Activated naive CD4-positive, alpha-beta T cell treated with anti-CD3 and anti-CD28 coated beads for 36 hours (primary cell): ENCODE data around the gene AP2A1. TPM values are rescaled to one million over a fixed set of nuclear protein-coding genes. Genes with fewer than 3 reads are reported as not detected.
A peak's percentile ranks its signal among the peaks of the same experiment; 100 is the strongest.

Experiments
- microRNA-seq: library from miRNA; unstranded; fragments of <30 nt; microRNA quantifications from one replicate; pipeline ENCODE4 v1.2.0, GENCODE V29; 2022; ENCODE audit warnings: borderline microRNAs expressed, borderline replicate concordance
- total RNA-seq, 2 experiments: library from RNA; stranded (reverse); gene quantifications; one replicate each; pipeline ENCODE4 v1.2.3, GENCODE V29; 2021

Gene AP2A1
- total RNA-seq, 2 experiments from 2014 or later = 87.7 to 88.3 TPM

Small RNA genes within 50 kb of the gene (microRNA-seq; reads per million reads assigned to microRNA genes)
- gene MIR4749 (2.7 reads per million), gene MIR6799 (8.2 reads per million, percentile 15 among the genes with 10 or more reads in this experiment), gene MIR6800 (not detected)

Other genes with a start within 250 kb of the AP2A1 start
- gene RCN3, start 239.0 kb upstream of the AP2A1 start, total RNA-seq = 1 to 10 TPM; 6.7 to 7.2 TPM
- 10 to 100 TPM; 76.4 to 77.4 TPM for gene NOSIP, start 186.4 kb upstream of the AP2A1 start, total RNA-seq
- under 1 TPM; 0.52 TPM for gene PRRG2, start 185.7 kb upstream of the AP2A1 start, total RNA-seq
- gene PRR12, start 175.8 kb upstream of the AP2A1 start, total RNA-seq = 10 to 100 TPM; 16.4 to 16.9 TPM
- 1 to 10 TPM; 7.2 to 7.8 TPM for gene RRAS, start 126.9 kb upstream of the AP2A1 start, total RNA-seq
- gene SCAF1, start 124.8 kb upstream of the AP2A1 start, total RNA-seq = 10 to 100 TPM; 39.9 to 41.9 TPM
- 10 to 100 TPM; 85.2 to 97.8 TPM for gene IRF3, start 101.1 kb upstream of the AP2A1 start, total RNA-seq
- 10 to 100 TPM; 70.5 to 75.6 TPM for gene BCL2L12, start 101.1 kb upstream of the AP2A1 start, total RNA-seq
- gene PRMT1, start 89.7 kb upstream of the AP2A1 start, total RNA-seq = 100 to 1,000 TPM; 380 to 394 TPM
- gene ADM5, start 77.4 kb upstream of the AP2A1 start, total RNA-seq = 1 to 10 TPM; 1.4 to 1.8 TPM
- under 1 TPM; 0.32 to 0.48 TPM for gene CPT1C, start 75.9 kb upstream of the AP2A1 start, total RNA-seq
- gene TSKS, start 3.7 kb upstream of the AP2A1 start, total RNA-seq = under 1 TPM; 0.57 to 0.72 TPM
- 10 to 100 TPM; 14.5 to 14.9 TPM for gene FUZ, start 46.3 kb downstream of the AP2A1 start, total RNA-seq
- gene MED25, start 51.3 kb downstream of the AP2A1 start, total RNA-seq = 10 to 100 TPM; 32.4 to 39.2 TPM
- gene PTOV1, start 84.2 kb downstream of the AP2A1 start, total RNA-seq = 10 to 100 TPM; 66.0 to 68.0 TPM
- gene PNKP, start 100.6 kb downstream of the AP2A1 start, total RNA-seq = 10 to 100 TPM; 64.4 to 65.9 TPM
- gene AKT1S1, start 110.4 kb downstream of the AP2A1 start, total RNA-seq = 10 to 100 TPM; 13.3 to 14.2 TPM
- gene TBC1D17, start 110.7 kb downstream of the AP2A1 start, total RNA-seq = 10 to 100 TPM; 29.8 to 32.4 TPM
- 1 to 10 TPM; 7.2 to 7.5 TPM for gene IL4I1, start 129.9 kb downstream of the AP2A1 start, total RNA-seq
- gene ATF5, start 162.2 kb downstream of the AP2A1 start, total RNA-seq = 1 to 10 TPM; 8.0 to 8.8 TPM
- gene NUP62, start 162.5 kb downstream of the AP2A1 start, total RNA-seq = 10 to 100 TPM; 89.2 to 92.5 TPM
- not detected for gene SIGLEC11, start 194.2 kb downstream of the AP2A1 start, total RNA-seq